GM19351 (cell line): ENCODE data around the gene MT1F.

Source experiments
- ATAC-seq: cut with Tn5 transposase; IDR thresholded peaks from one replicate; pipeline ENCODE4 v1.9.1; 2021; ENCODE audit warnings: mild to moderate bottlenecking, moderate library complexity; ENCODE audit not compliant: unreplicated experiment

The MT1F gene

GRCh38 chr16:56689171-56689570 is 31.4 kb downstream of the MT1F start:
- no peak for ATAC-seq

GRCh38 chr16:56690420-56691122 is 32.8 kb downstream of the MT1F start:
- no peak for ATAC-seq

- no peak for ATAC-seq
Observed at GRCh38 chr16:56691885-56692284, 34.1 kb downstream of the MT1F start.

- ATAC-seq: no peak
Observed at GRCh38 chr16:56695246-56695645, 37.5 kb downstream of the MT1F start.

GRCh38 chr16:56697456-56698155 is 39.8 kb downstream of the MT1F start:
- ATAC-seq: no peak

- no peak for ATAC-seq
Observed at GRCh38 chr16:56700195-56700594, 42.4 kb downstream of the MT1F start.

- no peak for ATAC-seq
Observed at GRCh38 chr16:56700631-56701030, 42.9 kb downstream of the MT1F start.

GRCh38 chr16:56701534-56701933 is 43.8 kb downstream of the MT1F start:
- ATAC-seq: no peak

- ATAC-seq: no peak
Observed at GRCh38 chr16:56702836-56703235, 45.1 kb downstream of the MT1F start.
